Measurements from ENCODE around the gene CIART. TPM values are rescaled to one million over a fixed set of nuclear protein-coding genes. Genes with fewer than 3 reads are reported as not detected.
"Not testable (repeated sequence)": the region's sequence is repeated elsewhere in the genome, so short reads cannot be mapped to it uniquely, and the experiment has no call there.

Gene CIART
- total and polyA plus RNA-seq, 12 donors: 3.4 to 22.6 (median 15.1) TPM

GRCh38 chr1:150236614-150237100, 45.7 kb upstream of the CIART start:
- H3K27me3 ChIP-seq: no peaks in the 10 kb centered on the region
- H3K27ac ChIP-seq: peak overlapping the region in 2 of 10 donors; percentile 28 to 54
- DNase-seq (no peak), ATAC-seq (peak in 1 of 8 donors; percentile 1)
- TF ChIP-seq CTCF (IDR thresholded peaks at IDR 0.05): no peak
- H3K4me1 ChIP-seq: peaks cover 0 to 20% (median 15%) of the 10 kb centered on the region in 9 donors
- intact Hi-C loops (cut with DNase I): loop anchor here in 1 of 10 donors (5.0 kb wide), 1 partner anchor 36 kb away; the partner anchor contains the start of gene C1orf54
- H3K9me3 ChIP-seq: no peaks in the 10 kb centered on the region
- H3K36me3 ChIP-seq: peaks cover 0 to under 1% (median 0%) of the 10 kb centered on the region in 9 donors
- whole genome bisulfite sequencing, 2 donors: 33 to 39% methylated on average over 10 of the region's 10 CpGs
- peak overlapping the region; percentile 30 to 97 (median 90) for H3K4me3 ChIP-seq

GRCh38 chr1:150237176-150237575, 45.2 kb upstream of the CIART start:
- DNase-seq, H3K36me3 ChIP-seq, H3K27ac ChIP-seq, H3K4me3 ChIP-seq, H3K9me3 ChIP-seq, H3K27me3 ChIP-seq, ATAC-seq: not testable (repeated sequence)
- WGBS, 2 donors: 94% methylated on average over 13 of the region's 13 CpGs
- intact Hi-C loops (cut with DNase I): loop anchor here in 1 of 10 donors (5.0 kb wide), 1 partner anchor 35 kb away; the partner anchor contains the start of gene C1orf54
- H3K4me1 ChIP-seq: peaks cover 0 to 20% (median 15%) of the 10 kb centered on the region in 9 donors

GRCh38 chr1:150237746-150238145, 44.6 kb upstream of the CIART start:
- H3K27ac ChIP-seq: no peak overlapping the region
- no peak overlapping the region for H3K4me3 ChIP-seq
- H3K36me3 ChIP-seq: no peaks in the 10 kb centered on the region
- H3K4me1 ChIP-seq: peaks cover 0 to 20% (median 15%) of the 10 kb centered on the region in 9 donors
- no peak for TF ChIP-seq CTCF (IDR thresholded peaks at IDR 0.05)
- 92 to 93% methylated on average over 21 of the region's 21 CpGs for WGBS, 2 donors
- H3K9me3 ChIP-seq: no peaks in the 10 kb centered on the region
- ATAC-seq: no peak
- DNase-seq: no peak
- intact Hi-C loops (cut with DNase I): loop anchor here in 1 of 10 donors (5.0 kb wide), 1 partner anchor 35 kb away; the partner anchor contains the start of gene C1orf54
- H3K27me3 ChIP-seq: no peaks in the 10 kb centered on the region

- no peak for TF ChIP-seq CTCF (IDR thresholded peaks at IDR 0.05)
- ATAC-seq (peak in 2 of 8 donors; percentile 58 to 65), DNase-seq (no peak)
- Histone ChIP-seq H3K27ac (no peak overlapping the region), H3K27me3 (peaks cover 0 to 4% (median 0%) of the 10 kb centered on the region in 7 donors), H3K36me3 (no peaks in the 10 kb centered on the region), H3K4me3 (no peak overlapping the region), H3K4me1 (no peaks in the 10 kb centered on the region), H3K9me3 (no peaks in the 10 kb centered on the region)
- intact Hi-C loops (cut with DNase I): loop anchor here in 1 of 10 donors (10.0 kb wide), 1 partner anchor 652 kb away; no protein-coding TSS in a partner anchor
- WGBS, 2 donors: 76 to 80% methylated on average over 3 of the region's 3 CpGs
Observed at GRCh38 chr1:150243003-150243402, 39.4 kb upstream of the CIART start.

- no peak for TF ChIP-seq CTCF (IDR thresholded peaks at IDR 0.05)
- Histone ChIP-seq H3K4me1 (no peaks in the 10 kb centered on the region), H3K36me3 (no peaks in the 10 kb centered on the region), H3K4me3 (no peak overlapping the region), H3K27ac (no peak overlapping the region), H3K27me3 (peaks cover 0 to 4% (median 0%) of the 10 kb centered on the region in 7 donors), H3K9me3 (no peaks in the 10 kb centered on the region)
- no peak for DNase-seq
- 80 to 84% methylated on average over 2 of the region's 2 CpGs for WGBS, 2 donors
- intact Hi-C loops (cut with DNase I): loop anchor here in 3 of 10 donors (10.0 kb wide), 3 partner anchors 175 to 645 kb away; partner anchors contain the start of gene GOLPH3L (in 1 of the 3)
- ATAC-seq: no peak
Observed at GRCh38 chr1:150249936-150250335, 32.4 kb upstream of the CIART start.
